ENCODE measurements around the gene KRTAP13-1. TPM values are rescaled to one million over a fixed set of nuclear protein-coding genes. Genes with fewer than 3 reads are reported as not detected.

The KRTAP13-1 gene
- not detected in 2 replicates for total RNA-seq (2014; rRNA removed; shearing (Covaris generic))

GRCh38 chr21:30395731-30396130 is at the start of gene KRTAP13-1:
TSS of gene KRTAP13-1 (plus strand) at chr21:30396031. CDS start at chr21:30396087, 56 bp downstream.
- no peak for DNase-seq (ENCODE audit: low read depth)

- DNase-seq (ENCODE audit: low read depth): no peak
These were observed 47.3 kb upstream of the KRTAP13-1 start, which contains the start of gene KRTAP23-1 for GRCh38 chr21:30348506-30348905. TSS of gene KRTAP23-1 (minus strand) at chr21:30348606. CDS start at chr21:30348606, 0 bp downstream.

GRCh38 chr21:30349572-30349971 is 46.3 kb upstream of the KRTAP13-1 start:
- no peak for DNase-seq (ENCODE audit: low read depth)

- DNase-seq (ENCODE audit: low read depth): no peak
These were observed 44.3 kb upstream of the KRTAP13-1 start for GRCh38 chr21:30351534-30351933.

- peak; percentile 8 for DNase-seq (ENCODE audit: low read depth)
These were observed 41.4 kb upstream of the KRTAP13-1 start for GRCh38 chr21:30354308-30355005.

GRCh38 chr21:30355906-30356305 is 39.9 kb upstream of the KRTAP13-1 start:
- no peak for DNase-seq (ENCODE audit: low read depth)

GRCh38 chr21:30372139-30372770 is 23.6 kb upstream of the KRTAP13-1 start, which contains the start of gene KRTAP13-2:
TSS of gene KRTAP13-2 (minus strand) at chr21:30372271. CDS start at chr21:30372213, 58 bp downstream.
- DNase-seq (ENCODE audit: low read depth): peak; percentile 4

GRCh38 chr21:30382201-30382600 is 13.6 kb upstream of the KRTAP13-1 start:
- no peak for DNase-seq (ENCODE audit: low read depth)

GRCh38 chr21:30391492-30392025 is 4.3 kb upstream of the KRTAP13-1 start:
- peak; percentile 45 for DNase-seq (ENCODE audit: low read depth)

GRCh38 chr21:30408782-30409494 is 13.1 kb downstream of the KRTAP13-1 start:
- peak; percentile 2 for DNase-seq (ENCODE audit: low read depth)

- no peak for DNase-seq (ENCODE audit: low read depth)
These were observed 20.2 kb downstream of the KRTAP13-1 start for GRCh38 chr21:30415993-30416392.

- DNase-seq (ENCODE audit: low read depth): no peak
These were observed 30.0 kb downstream of the KRTAP13-1 start, which contains the start of gene KRTAP13-3 for GRCh38 chr21:30425826-30426225. TSS of gene KRTAP13-3 (minus strand) at chr21:30425926. CDS start at chr21:30425912, 14 bp downstream.

GRCh38 chr21:30426731-30427130 is 30.9 kb downstream of the KRTAP13-1 start:
- DNase-seq (ENCODE audit: low read depth): no peak

- DNase-seq (ENCODE audit: low read depth): no peak
These were observed 34.4 kb downstream of the KRTAP13-1 start, which contains the start of gene KRTAP13-4 for GRCh38 chr21:30430170-30430655. TSS of gene KRTAP13-4 (plus strand) at chr21:30430220. CDS start at chr21:30430276, 56 bp downstream.

- peak; percentile 0 for DNase-seq (ENCODE audit: low read depth)
These were observed 38.3 kb downstream of the KRTAP13-1 start for GRCh38 chr21:30434033-30434631.

GRCh38 chr21:30437010-30437565 is 41.3 kb downstream of the KRTAP13-1 start:
- DNase-seq (ENCODE audit: low read depth): no peak

- DNase-seq (ENCODE audit: low read depth): no peak
These were observed 44.1 kb downstream of the KRTAP13-1 start, which contains the start of gene KRTAP15-1 for GRCh38 chr21:30439975-30440374. TSS of gene KRTAP15-1 (plus strand) at chr21:30440275. CDS start at chr21:30440328, 53 bp downstream.

GRCh38 chr21:30443226-30443625 is 47.4 kb downstream of the KRTAP13-1 start:
- no peak for DNase-seq (ENCODE audit: low read depth)

GRCh38 chr21:30444204-30444603 is 48.4 kb downstream of the KRTAP13-1 start:
- no peak for DNase-seq (ENCODE audit: low read depth)
